GM19397 (cell line): ENCODE measurements around the gene SPACDR.
"Not testable (repeated sequence)": the region's sequence is repeated elsewhere in the genome, so short reads cannot be mapped to it uniquely, and the experiment has no call there.

Source experiments
- ATAC-seq: cut with Tn5 transposase; IDR thresholded peaks from one replicate; pipeline ENCODE4 v1.9.1; 2021; ENCODE audit warnings: mild to moderate bottlenecking, moderate library complexity; ENCODE audit not compliant: unreplicated experiment

Gene SPACDR

DNA sequence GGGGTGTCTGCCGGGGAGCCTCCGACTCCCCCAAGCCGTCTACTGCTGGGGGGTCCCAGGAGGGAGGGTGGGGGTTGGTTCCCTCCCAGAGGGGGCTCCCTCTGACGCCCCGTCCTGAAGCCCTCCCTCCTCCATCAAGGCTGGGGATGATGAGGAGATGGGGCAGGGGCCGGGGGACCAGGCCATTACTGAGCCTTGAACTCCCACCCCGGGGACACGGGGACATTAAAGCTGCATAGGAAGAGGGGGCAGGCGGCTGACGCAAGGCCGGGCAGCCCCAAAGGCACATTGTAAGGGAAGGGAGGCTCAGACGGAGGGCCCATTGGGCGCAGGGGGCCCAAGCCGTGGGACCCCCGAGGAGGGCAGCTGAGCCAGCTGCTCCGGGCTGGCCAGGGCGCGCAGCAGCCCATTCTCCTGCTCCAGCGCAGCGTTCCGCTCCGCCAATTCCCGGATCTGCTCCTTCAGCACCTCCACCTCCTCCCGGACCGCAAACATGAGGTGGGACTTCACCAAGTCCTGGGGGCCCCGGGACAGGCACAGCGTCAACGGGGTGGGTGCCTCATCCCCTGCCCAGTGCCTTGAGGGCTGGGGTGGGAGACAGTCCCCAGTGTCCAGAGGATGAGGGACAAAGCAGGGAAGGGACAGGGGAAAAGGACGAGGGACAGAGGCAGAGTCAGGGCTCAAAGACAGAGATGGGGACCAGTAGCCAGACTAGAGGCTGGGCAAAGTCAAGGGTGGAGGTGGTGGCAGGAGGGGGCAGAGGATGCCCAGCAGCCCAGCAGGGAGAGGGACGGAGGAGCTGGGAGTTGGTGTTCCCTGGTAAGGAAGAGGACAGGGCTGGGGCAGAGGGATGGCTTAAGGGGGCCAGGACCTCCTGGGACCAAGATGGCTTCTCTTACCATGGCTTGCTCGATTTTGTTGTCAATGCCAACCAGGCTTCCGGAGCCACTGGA, 2.9 kb upstream of the SPACDR start:
- no peak for ATAC-seq

DNA sequence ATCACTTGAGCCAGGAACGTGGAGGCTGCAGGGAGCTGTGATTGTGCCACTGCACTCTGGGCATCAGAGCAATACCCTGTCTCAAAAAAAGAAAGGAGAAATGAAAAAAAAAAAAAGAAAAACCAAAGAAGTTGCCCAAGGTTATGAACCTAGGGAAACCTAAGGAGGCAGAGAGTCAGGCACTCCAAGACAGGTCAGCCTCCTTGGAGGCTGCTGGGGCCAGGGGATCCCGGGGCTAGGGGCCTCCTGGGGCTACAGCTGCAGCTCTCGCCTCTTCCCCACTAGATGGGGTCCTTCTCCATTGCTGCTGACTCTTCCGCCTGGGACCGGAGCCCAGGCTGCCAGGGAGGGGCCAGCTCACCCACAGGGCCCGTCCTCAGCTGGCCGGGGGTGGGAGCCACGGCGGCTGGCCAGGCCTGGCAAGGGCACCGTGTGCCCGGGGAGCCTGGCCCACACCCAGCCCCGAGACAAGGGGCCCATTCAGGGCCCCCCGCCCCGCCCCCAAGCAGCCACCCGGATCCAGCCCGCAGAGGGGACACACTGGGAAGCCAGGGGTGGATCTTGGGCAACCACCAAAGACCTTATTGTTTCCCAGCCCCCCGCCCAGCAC, 1.7 kb upstream of the SPACDR start:
- ATAC-seq: no peak

DNA sequence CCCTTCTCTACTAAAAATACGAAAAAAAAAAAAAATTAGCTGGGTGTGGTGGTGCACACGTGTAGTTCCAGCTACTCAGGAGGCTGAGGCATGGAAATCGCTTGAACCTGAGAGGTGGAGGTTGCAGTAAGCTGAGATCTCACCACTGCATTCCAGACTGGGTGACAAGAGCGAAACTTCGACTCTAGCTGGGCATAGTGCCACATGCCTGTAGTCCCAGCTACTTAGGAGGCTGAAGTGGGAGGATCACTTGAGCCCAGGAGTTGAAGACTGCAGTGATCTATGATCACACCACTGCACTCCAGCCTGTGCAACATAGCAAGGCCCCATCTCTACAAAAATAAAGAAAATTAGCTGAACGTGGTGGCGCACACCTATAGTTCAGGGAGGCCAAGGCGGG, 1.2 kb upstream of the SPACDR start:
- ATAC-seq: no peak

DNA sequence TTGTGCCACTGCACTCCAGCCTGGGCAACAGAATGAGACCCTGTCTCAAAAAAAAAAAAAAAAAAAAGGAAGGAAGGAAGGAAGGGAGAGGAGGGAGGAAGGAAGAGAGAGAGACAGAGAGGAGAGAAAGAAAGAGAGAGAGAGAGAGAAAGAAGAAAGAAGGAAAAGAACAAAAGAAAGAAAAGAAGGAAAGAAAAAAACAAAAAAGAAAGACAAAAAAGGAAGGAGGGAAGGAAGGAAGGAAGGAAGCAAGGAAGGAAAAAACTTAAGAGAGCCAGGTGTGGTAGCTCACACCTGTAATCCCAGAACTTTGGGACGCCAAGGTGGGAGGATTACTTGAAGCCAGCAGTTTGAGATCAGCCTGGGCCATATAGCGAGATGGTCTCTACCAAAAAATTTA, 731 bp upstream of the SPACDR start:
- ATAC-seq: no peak

DNA sequence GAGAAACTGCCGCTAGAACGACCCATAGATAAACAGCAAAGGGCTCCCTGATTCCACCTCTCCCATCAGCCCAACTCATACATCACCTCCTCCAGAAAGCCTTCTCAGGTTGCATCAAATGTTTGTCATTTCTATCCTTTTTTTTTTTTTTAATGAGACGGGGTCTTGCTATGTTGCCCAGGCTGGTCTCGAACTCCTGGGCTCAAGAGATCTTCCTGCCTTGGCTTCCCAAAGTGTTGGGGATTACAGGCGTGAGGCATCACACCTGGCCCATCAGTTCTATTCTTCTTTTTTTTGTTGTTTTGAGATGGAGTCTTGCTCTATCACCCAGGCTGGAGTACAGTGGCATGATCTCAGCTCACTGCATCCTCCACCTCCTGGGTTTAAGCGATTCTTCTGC, 7.0 kb downstream of the SPACDR start:
- ATAC-seq: no peak

DNA sequence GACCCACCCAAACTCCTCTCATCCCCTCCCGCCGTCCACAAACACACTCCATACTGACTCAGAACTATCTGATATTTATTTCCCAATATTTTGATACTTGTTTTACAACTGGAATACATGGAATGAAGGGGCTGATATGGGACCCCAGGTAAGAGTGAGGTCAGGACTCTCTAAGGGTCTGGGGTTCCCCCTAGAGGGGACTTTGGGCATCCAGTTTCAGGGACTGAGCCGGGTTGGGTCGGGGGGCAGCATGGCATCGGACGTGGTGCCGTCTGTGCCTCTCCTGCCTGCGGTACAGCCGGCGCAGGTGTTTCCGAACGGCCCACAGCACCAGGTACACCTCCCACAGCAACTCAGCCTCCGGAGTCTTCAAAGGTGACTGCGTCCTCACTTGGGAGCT, 7.5 kb downstream of the SPACDR start:
- no peak for ATAC-seq

DNA sequence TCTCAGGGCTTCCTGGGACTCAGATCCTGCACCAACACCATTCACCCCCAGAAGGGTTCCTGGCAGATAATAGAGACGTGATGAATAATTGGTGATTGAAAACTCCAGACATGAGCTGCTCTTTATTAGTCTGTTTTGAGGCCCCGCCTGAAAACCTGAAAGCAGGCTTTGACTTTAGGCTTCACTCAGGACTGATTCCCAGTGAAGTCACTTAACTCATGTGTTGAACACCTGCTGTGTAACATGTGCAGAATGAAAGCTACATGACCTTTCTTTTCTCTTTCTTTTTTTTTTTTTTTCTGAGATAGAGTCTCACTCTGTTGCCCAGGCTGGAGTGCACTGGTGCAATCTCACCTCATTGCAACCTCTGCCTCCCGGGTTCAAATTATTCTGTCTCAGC, 8.9 kb downstream of the SPACDR start:
- ATAC-seq: no peak

DNA sequence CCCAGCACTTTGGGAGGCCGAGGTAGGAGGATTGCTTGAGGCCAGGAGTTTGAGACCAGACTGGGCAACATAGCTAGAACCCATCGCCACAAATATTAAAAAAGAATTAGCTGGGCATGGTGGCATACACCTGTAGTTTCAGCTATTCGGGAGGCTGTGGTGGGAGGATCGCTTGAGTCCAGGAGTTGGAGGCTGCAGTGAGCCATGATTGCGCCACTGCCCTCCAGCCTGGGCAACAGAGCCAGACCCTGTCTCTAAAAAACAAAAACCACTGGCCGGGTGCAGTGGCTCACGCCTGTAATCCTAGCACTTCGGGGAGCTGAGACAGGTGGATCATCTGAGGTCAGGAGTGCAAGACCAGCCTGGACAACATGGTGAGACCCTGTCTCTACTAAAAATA, 10.2 kb downstream of the SPACDR start:
- ATAC-seq: not testable (repeated sequence)

DNA sequence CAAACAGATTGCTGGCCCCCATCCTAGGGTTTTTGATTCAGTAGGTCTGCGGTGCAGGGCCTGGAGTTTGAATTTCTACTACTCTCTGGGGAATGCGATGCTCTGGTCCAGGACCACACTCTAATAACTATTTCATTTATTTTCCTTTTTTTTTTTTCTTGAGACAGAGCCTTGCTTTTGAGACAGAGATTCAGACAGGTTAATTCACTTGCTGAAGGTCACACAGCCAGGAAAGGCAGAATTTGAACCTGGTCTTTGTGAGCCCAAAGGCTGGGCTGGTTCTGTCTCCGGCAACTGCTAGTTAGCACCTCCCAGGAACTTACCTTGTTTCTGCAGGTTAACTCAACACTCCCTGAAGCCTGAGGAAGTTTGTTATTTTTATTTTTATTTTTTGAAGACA, 11.5 kb downstream of the SPACDR start:
- no peak for ATAC-seq

DNA sequence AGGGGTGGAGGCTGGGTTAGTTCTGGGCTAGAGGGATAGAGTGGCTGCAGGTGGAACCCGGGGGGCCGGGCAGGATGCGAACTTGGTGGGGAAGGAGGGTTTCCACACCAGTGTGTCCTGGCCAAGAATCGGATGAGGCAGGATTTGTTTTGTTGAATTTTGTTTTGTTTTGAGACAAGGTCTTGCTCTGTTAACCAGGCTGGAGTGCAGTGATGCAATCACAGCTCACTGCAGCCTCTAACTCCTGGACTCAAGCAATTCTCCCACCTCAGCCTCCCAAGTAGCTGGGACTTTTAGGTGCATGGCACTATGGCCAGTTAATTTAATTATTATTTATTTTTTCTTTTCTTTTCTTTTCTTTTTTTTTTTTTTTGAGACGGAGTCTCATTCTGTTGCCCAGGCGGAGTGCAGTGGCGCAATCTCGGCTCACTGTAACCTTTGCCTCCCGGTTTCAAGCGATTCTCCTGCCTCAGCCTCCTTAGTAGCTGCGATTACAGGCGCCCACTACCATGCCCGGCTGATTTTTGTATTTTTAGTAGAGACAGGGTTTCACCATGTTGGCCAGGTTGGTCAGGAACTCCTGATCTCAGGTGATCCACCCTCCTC, 14.8 kb downstream of the SPACDR start:
- no peak for ATAC-seq

DNA sequence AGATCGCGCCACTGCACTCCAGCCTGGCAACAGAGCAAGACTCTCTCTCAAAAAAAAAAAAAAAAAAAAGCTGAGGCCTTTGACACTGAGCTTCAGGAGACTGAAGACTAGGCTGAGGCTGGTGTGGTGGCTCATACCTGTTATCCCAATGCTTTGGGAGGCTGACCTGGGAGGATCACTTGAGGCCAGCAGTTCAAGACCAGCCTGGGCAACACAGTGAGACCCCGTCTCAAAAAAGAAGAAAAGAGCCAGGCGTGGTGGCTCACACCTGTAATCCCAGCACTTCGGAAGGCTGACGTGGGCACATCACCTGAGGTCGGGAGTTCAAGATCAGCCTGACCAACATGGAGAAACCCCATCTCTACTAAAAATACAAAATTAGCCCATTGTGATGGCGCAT, 16.7 kb downstream of the SPACDR start:
- not testable (repeated sequence) for ATAC-seq

DNA sequence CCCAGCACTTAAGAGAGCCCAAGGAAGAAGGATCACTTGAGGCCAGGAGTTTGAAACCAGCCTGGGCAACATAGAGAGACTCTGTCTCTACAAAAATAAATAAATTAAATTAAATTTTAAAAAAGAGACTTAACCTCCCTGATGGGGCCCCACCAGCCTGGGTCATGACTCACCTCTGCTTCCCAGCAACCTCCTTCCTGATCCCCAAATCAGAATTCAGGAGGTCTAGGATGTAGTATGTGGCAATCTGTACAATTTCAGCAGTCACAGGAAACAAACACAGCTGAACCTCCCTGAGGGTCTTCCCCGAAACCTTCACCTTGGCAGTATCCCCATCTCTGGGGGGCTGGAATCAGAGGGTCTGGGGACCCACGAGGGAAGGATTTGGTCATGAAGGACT, 18.0 kb downstream of the SPACDR start:
- no peak for ATAC-seq

DNA sequence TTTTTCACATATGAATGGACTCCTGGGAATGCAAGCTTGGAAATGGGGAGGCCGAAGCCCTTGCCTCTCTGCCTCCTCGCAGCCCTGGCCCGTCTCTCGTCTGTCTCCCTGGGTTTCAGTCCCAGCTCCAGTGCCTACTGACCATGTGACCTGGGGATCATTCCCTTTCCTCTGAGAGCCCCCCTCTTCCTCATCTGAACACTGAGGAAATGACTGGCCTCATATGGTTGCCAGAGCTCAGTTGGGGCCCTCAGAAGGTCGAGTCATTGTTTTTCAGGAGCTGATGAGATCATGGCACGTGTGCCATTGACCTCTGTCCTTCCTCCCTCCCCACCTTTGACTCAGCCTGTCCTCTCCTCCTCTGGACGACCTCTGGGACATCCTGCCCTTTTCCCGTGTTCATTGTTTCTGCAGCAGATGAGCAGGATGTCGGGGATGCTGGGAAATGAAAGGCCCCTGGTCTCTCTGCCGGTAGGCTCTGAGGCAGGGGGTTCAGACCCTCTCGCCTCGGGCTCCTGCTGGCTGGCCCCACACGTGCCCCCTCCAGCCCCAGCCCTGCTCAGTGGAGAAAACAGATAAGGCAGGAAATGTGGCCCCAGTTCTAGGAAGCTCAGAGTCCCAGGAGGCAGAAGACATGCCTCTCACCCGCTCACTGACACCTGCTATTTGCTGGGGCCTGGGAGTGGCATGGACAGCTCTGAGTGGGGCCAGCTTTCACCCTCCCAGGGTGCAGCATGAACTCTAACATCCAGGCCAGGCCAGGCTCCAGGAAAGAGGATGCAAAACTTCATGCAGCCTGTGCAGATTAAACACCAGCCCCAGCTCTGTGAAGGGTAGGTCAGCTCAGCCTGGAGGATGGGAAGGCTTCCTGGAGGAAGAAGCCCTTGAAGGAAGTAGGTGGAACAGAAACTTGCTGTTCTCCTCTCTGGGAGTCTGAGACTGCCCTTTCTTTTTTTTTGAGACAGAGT, 19.5 kb downstream of the SPACDR start:
- ATAC-seq: no peak

DNA sequence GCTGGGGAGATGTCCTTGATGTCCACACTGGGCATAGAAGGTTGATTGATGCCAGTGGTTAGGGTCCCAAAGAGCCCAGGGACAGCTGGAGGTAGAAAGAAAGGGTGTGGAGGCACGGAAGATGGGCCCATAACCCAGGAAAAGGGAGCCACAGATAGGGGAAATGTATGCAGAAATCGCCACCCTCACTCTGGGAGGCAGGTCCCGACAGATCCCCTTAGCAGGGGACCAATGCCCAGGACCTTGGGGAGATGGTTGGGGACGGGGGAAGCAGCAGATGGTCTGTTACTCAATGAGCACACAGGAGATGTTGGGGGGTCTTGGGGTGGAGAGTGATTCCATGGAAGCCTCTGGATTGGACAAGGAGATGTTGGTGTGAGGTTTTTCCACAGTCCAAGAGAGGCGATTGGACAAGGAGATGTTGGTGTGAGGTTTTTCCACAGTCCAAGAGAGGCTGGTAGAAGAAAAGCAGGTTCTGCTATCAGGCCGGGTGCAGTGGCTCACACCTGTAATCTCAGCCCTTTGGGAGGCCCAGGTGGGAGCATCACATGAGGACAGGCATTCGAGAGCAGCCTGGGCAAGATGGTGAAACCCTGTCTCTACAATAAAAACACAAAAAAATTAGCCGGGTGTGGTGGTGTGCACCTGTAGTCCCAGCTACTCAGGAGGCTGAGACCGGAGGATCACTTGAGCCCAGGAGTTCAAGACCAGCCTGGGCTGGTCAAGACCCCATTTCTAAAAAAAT, 20.8 kb downstream of the SPACDR start:
- ATAC-seq: no peak

DNA sequence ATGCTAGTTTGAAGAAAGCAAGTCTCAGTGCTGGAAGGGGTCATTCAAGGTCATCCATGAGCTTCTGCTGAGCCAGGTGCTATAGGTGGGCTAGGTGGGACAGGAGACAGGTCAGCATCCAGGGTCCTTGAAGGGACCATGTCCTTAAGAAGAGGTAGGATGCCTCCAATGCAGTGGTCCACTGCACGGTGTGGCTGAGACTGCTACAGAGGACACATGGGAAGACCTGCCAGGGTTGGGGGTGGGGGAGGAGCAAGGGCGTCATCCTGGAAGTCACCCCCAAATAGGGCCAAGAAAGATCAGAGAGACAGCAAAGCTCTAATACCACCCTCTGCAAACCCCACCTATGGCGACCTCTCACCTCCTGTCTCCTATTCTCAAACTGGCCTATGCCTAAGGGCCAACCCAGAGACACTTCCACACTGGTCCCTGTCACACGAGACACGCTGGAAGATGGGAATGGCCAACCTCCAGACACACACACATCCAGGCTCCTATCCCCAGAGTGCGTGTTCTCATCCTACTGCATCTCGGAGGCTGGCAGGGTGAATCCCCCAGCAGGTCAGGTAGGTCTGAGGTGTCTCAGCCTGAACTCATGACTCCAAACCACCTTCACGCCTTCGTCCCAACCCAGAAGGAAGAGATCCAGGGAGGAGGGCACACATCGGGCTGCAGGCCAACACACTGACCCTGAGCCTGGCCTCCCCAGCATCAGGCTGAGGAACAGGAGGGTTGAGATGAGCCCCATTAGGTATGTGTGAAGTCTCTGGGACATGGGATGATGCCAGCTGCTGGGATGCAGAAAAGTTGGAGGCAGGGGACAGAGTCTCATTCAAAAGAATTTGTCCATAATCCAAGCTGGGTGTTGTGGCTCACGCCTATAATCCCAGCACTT, 22.2 kb downstream of the SPACDR start:
- no peak for ATAC-seq

DNA sequence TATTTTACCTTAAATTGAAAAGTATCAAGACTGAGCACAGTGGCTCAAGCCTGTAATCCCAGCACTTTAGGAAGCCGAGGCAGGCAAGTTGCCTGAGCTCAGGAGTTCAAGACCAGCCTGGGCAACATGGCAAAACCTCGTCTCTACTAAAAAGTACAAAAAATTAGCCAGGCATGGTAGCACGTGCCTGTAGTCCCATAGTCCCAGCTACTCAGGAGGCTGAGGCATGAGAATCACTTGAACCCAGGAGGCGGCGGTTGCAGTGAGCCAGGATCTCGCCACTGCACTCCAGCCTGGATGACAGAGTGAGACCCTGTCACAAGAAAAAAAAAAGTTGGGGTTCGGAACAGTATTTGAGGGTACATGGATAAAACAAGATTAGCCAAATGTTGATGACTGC, 24.8 kb downstream of the SPACDR start:
- ATAC-seq: not testable (repeated sequence)

DNA sequence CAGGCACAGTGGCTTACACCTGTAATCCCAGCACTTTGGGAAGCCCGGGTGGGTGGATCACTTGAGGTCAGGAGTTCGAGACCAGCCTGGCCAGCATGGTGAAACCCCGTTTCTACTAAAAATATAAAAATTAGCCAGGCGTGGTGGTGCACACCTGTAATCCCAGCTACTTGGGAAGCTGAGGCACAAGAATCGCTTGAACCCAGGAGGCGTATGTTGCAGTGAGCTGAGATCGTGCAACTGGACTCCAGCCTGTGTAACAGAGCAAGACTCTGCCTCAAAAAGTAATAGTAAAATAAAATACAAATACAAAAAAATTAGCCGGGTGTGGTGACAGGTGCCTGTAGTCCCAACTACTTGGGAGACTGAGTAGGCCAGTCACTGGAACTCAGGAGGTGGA, 25.3 kb downstream of the SPACDR start:
- ATAC-seq: not testable (repeated sequence)

DNA sequence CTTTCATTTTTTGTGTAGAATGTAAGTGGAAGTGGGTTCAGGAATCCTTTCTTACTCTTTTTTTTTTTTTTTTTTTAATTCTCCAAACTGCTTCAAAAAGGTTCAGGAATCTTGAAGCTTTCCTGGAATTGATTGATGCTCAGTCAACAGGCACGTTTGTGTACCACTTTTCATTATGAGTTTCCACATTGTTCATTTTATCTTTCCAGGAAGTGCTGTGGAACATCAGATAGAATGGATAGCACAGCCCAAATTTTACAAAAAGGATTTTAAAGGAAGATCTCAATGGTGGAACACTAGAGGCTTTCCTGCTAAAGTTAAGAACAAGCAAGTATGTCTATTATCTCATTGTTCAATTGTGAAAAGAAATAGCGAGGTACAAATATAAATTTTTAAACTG, 25.9 kb downstream of the SPACDR start:
- no peak for ATAC-seq
